HG02870 (cell line): ENCODE data around the gene ASB4.
"Not testable (repeated sequence)": the region's sequence is repeated elsewhere in the genome, so short reads cannot be mapped to it uniquely, and the experiment has no call there.

Experiments
- ATAC-seq: cut with Tn5 transposase; IDR thresholded peaks from one replicate; pipeline ENCODE4 v1.9.1; 2021; ENCODE audit warnings: mild to moderate bottlenecking, moderate library complexity; ENCODE audit not compliant: unreplicated experiment

Gene ASB4

GRCh38 chr7:95485391-95486123, at the start of gene ASB4:
Gene ASB4 (plus strand): TSS chr7:95485943. CDS start chr7:95485972, 29 bp downstream.
- no peak for ATAC-seq

GRCh38 chr7:95436407-95436806, 49.3 kb upstream of the ASB4 start:
- ATAC-seq = no peak

GRCh38 chr7:95440394-95441038, 45.2 kb upstream of the ASB4 start:
- no peak for ATAC-seq

DNA sequence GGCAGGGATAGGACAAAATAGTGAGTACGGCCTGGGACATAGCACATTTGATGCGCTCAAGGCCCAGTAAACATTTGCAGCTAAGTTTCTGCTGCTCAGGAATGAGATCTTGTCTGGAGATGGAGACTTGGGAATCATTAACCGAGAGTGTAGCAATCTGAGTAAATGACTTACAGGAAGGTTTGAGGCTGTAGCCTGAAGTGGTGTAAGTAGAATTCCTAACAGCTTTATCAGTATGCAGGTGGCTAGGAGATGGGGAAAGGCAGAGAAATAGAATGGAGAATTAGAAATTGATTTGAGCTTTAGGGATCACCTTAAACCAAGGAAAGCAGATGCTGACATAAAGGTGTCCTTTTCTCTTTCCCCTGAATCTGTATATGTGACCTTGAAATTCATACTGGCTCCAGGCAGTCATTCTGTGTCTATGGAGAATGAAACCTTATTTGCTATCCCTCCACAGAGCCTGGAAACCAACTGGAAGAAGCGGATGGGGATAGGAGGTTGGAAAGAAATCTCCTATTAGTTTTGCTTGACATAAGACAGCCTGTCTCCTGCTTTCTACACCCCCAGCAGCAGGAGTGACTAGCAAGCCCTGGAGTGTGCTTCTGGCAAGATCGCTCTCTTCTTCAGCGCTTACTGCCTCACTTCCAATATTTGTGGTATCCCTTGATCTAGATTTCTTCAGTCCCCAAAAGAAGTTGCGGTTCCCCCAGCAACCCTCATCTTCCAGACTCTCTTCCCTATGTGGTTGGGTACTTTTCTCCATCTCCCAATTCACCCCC, 44.5 kb upstream of the ASB4 start:
- no peak for ATAC-seq

- no peak for ATAC-seq
Observed at GRCh38 chr7:95444796-95445195, 40.9 kb upstream of the ASB4 start.

GRCh38 chr7:95446618-95447017, 39.1 kb upstream of the ASB4 start:
- no peak for ATAC-seq

GRCh38 chr7:95454438-95455045, 31.2 kb upstream of the ASB4 start:
- no peak for ATAC-seq

GRCh38 chr7:95457947-95458346, 27.8 kb upstream of the ASB4 start:
- ATAC-seq = no peak

DNA sequence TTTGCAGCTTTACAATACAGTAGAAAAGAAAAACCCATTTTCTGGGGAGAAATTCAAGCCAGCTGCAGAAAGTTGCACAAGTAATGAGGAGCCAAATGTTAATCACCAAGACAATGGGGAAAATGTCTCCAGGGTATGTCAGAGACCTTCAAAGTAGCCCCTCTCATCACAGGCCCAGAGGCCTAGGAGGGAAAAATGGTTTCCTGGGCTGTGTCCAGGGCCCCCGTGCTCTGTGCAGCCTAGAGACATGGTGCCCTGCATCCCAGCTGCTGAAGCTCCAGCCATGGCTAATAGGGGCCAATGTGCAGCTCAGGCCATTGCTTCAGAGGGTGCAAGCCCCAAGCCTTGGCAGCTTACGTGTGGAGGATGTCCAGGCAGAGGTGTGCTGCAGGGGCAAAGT, 25.1 kb upstream of the ASB4 start:
- ATAC-seq = not testable (repeated sequence)

GRCh38 chr7:95467912-95468607, 17.7 kb upstream of the ASB4 start:
- ATAC-seq = no peak

DNA sequence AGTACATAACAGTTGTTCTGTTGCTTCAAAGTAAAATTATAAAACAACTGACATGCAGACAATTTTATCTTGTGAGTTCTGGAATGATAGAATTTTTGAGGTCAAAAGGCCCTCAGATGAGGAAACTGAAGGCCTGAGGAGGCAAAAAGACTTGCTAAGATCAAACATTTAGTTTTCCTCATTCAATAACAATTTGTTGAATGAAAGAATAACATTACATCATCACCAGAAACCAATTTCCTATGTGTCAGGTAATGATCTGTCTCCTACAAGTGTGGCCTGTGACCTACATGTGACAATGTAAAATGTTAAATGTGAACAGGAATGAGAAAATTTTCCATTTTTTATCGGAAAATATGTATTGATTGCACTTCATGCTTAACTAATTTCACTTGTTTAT, 16.6 kb upstream of the ASB4 start:
- ATAC-seq = no peak

DNA sequence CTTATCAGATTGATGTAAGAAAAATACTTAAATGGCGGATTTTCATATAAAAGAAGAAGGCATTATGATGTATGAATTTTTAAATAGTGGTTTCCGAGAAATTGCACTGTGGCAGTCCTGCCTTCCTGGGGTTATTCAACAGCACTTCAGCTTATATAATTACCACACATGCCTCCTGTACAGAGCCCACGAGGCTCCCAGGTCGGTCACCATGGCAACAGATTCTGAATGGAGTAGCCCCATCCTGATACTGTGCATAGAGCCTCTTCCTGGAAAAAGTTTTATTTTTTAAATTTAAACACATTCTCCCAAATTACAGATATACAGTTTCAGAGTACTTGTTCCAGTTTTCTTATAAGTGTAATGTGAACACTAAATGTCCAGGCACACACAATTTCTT, 15.9 kb upstream of the ASB4 start:
- ATAC-seq = no peak

GRCh38 chr7:95470452-95470851, 15.3 kb upstream of the ASB4 start:
- peak; percentile 99 for ATAC-seq

DNA sequence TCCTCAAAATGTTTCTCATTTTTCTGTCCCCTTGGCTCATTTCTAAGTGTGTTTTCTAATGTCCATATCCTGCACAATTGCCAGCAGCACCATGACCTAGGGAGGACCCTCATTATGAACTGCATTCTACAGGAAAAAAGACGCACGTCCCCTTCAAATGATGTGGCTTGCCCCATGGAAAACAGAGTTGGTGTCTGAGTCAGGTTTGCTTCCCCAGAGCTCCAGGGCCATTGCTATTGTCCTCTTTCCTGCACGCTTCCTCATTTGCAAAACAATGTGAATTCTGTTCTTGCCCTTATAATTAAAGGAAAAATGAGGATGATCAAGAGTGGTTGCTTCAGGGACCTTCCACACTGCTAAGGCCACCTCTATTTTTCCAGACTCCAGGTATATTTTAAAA, 14.7 kb upstream of the ASB4 start:
- ATAC-seq = no peak

DNA sequence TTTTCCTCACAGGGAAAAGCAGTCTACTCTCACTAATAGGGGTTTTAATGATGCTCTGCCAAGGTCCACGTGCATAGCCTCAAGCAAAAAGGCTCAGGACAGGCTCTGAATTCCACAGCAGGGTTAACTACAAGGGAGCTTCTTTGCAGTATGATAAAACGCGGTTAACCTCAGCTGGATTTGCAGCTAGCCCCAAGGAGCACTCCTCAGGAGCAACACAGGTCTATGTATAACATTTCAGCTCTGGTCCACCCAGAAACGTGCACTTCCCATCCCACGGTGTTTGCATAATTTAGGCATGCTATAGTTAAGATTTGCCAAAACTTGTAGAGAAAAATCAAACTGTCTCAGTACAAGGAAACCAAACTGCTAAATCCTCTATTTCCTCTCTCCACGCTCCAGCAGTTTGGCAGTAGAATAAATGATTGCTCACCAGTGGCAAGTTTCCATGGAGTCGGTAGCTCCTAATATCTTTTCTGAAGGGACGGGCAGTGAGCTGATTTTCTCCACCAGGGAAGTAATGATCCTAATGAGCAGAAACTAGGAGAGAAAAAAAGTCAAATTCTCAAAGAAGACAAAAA, 13.1 kb upstream of the ASB4 start:
- no peak for ATAC-seq

DNA sequence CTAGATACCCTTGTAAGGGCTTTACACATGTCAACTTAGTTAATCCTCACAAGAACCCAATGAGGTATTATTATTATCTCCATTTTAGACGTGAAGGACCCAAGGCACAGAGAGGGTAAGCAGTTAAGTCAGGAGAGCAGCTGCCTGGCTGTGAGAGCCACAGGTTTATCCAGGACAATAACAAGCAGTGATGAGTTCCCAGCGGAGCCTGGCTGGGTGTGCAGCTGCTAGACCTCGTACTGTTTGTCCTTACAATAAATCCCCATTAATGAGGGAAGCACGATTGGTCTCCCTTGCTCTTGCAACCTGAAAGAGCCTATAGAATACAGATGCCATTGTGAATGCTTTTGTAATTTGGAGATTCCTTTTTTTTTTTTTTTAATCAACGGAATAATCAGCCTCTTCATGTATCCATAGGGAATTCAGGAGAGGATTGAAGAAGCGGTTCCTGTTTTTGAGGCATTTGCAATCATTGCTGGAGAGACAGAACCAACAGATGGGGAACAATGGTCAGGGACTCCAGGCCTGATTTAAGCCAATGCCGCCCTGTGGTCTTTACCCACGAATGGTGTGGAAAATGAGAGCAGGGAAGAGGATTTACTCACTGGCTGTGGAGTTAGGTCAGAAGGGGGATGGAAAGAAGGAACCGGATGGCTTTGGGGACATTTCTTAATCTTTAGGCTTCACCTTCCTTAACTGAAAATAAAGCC, 12.3 kb upstream of the ASB4 start:
- no peak for ATAC-seq

GRCh38 chr7:95476072-95476847, 9.5 kb upstream of the ASB4 start:
- ATAC-seq = no peak

GRCh38 chr7:95476904-95477594, 8.7 kb upstream of the ASB4 start:
- peak; percentile 53 for ATAC-seq
